GM12878 (cell line): ENCODE measurements around the gene SIDT1. TPM values are rescaled to one million over a fixed set of nuclear protein-coding genes. Genes with fewer than 3 reads are reported as not detected.

Experiments used
- ATAC-seq: fragments of 200-7000 bp; cut with Tn5 transposase; 3 replicates; pipeline ENCODE4 v1.9.1; 2020; ENCODE audit warnings: mild to moderate bottlenecking, moderate library complexity
- BruUV-seq: library from RNA; stranded (reverse); fragments of 400-500 nt; replicated peaks from 2 replicates; lab custom pipeline; 2021; lab: Mats Ljungman, UMichigan
- CTCF ChIA-PET: fragments of 300-600 bp; sonication (Branson Sonifier 250); formaldehyde crosslinking; extraction: SDS; loops from one replicate; lab custom pipeline; 2021; ENCODE audit warnings: inconsistent platforms; lab: Yijun Ruan, JAX
- POLR2A ChIA-PET: fragments of 350-600 bp; formaldehyde crosslinking; extraction: SDS; loops from one replicate; lab custom pipeline; 2021; ENCODE audit warnings: inconsistent platforms; lab: Charles Lee
- RAD21 ChIA-PET: fragments of 300-600 bp; sonication (Branson Sonifier 250); formaldehyde crosslinking; loops from one replicate; lab custom pipeline; 2023; ENCODE audit warnings: antibody characterized with exemption; ENCODE audit not compliant: unreplicated experiment; lab: Charles Lee
- SMC1A ChIA-PET: fragments of 300-600 bp; sonication (Branson Sonifier 250); formaldehyde crosslinking; loops from one replicate; lab custom pipeline; 2023; ENCODE audit not compliant: unreplicated experiment, uncharacterized antibody; lab: Charles Lee
- DNase-seq: peaks from one replicate; pipeline ENCODE4 v3.0.0-alpha.2; 2011; ENCODE audit warnings: low read depth, low spot score
- FAIRE-seq: peaks from 3 replicates; lab custom pipeline; 2011; peaks lifted over from hg19 to GRCh38; lab: Jason Lieb, UNC
- H2AFZ ChIP-seq: 2 replicates; pipeline ENCODE4 v1.6.0; 2011; ENCODE audit warnings: low read depth, low read length, control low read depth; ENCODE audit not compliant: control insufficient read depth
- H3K27ac ChIP-seq: 2 replicates; pipeline ENCODE4 v1.5.1; 2011; ENCODE audit warnings: control low read depth; ENCODE audit not compliant: control insufficient read depth, insufficient read depth
- H3K27me3 ChIP-seq, 2 experiments: replicated peaks in 1 of 2; 2 replicates each; pipeline versions ENCODE4 v1.6.0 to v1.6.1; 2011; ENCODE audit warnings: low read length in 1 of 2; ENCODE audit not compliant: control insufficient read depth in 2 of 2, insufficient read depth in 2 of 2
- H3K36me3 ChIP-seq, 2 experiments: 2 replicates each; pipeline ENCODE4 v1.5.1; 2011; ENCODE audit warnings: low read length in 1 of 2; ENCODE audit not compliant: control insufficient read depth in 2 of 2, insufficient read depth in 2 of 2
- H3K4me1 ChIP-seq: 2 replicates; pipeline ENCODE4 v1.6.1; 2011; ENCODE audit warnings: mild to moderate bottlenecking, low read length, moderate library complexity, mixed read lengths; ENCODE audit not compliant: control insufficient read depth, insufficient read depth
- H3K4me2 ChIP-seq: 2 replicates; pipeline ENCODE4 v1.6.0; 2011; ENCODE audit warnings: control low read depth; ENCODE audit not compliant: control insufficient read depth, insufficient read depth
- H3K4me3 ChIP-seq: fragments of 200-600 bp; sonication (generic); 2 replicates; pipeline ENCODE4 v1.5.1; 2016
- H3K79me2 ChIP-seq: 2 replicates; pipeline ENCODE4 v1.6.0; 2011; ENCODE audit warnings: low read length; ENCODE audit not compliant: control insufficient read depth, insufficient read depth
- H3K9ac ChIP-seq: 2 replicates; pipeline ENCODE4 v1.8.0; 2011; ENCODE audit warnings: low read length, control low read depth, mixed read lengths; ENCODE audit not compliant: control insufficient read depth, insufficient read depth
- H3K9me3 ChIP-seq: replicated peaks from 3 replicates; pipeline ENCODE4 v1.5.1; 2011; ENCODE audit warnings: mild to moderate bottlenecking, low read length; ENCODE audit not compliant: control insufficient read depth, insufficient read depth
- H4K20me1 ChIP-seq: 2 replicates; pipeline ENCODE4 v1.6.0; 2011; ENCODE audit not compliant: control insufficient read depth, insufficient read depth
- BRCA1 ChIP-seq: IDR thresholded peaks from 2 replicates; pipeline ENCODE4 v1.6.1; 2011; ENCODE audit warnings: low read depth, low read length, improper control_type of control experiment
- CBFB ChIP-seq: IDR thresholded peaks from 2 replicates; pipeline ENCODE4 v1.6.1; 2016; ENCODE audit warnings: antibody characterized with exemption, low read depth
- CHD1 ChIP-seq: IDR thresholded peaks from 2 replicates; pipeline ENCODE4 v1.6.1; 2012; ENCODE audit warnings: low read depth, low read length, improper control_type of control experiment
- HDAC2 ChIP-seq: fragments of 200-600 bp; sonication (generic); IDR thresholded peaks from 2 replicates; pipeline ENCODE4 v1.6.1; 2017
- IKZF2 ChIP-seq, 2 experiments: fragments of 450-650 bp; IDR thresholded peaks; 2 replicates each; pipeline ENCODE4 v1.6.1; 2017; ENCODE audit warnings: mild to moderate bottlenecking in 2 of 2, moderate library complexity in 2 of 2
- MTA2 ChIP-seq: fragments of 450-650 bp; IDR thresholded peaks from 2 replicates; pipeline ENCODE4 v1.6.1; 2016; ENCODE audit warnings: low read depth, mild to moderate bottlenecking, moderate library complexity
- NR2F1 ChIP-seq: fragments of 450-650 bp; conservative IDR thresholded peaks from 2 replicates; pipeline ENCODE4 v1.6.1; 2017; ENCODE audit warnings: mild to moderate bottlenecking
- RELB ChIP-seq: fragments of 450-650 bp; IDR thresholded peaks from 2 replicates; pipeline ENCODE4 v1.6.1; 2017; ENCODE audit warnings: low read depth, mild to moderate bottlenecking, moderate library complexity
- TBL1XR1 ChIP-seq: IDR thresholded peaks from 2 replicates; pipeline ENCODE4 v1.6.1; 2012; ENCODE audit warnings: low read depth, low read length, improper control_type of control experiment
- USF1 ChIP-seq: IDR thresholded peaks from 2 replicates; pipeline ENCODE4 v1.6.1; 2011; ENCODE audit warnings: borderline replicate concordance, low read depth, mild to moderate bottlenecking, moderate library complexity, mixed read lengths, low read length; ENCODE audit not compliant: insufficient read depth; ENCODE audit errors: extremely low read length
- ZBTB33 ChIP-seq: fragments of 450-650 bp; IDR thresholded peaks from 2 replicates; pipeline ENCODE4 v1.6.1; 2017; ENCODE audit warnings: mild to moderate bottlenecking
- ZSCAN29 ChIP-seq: fragments of 450-650 bp; IDR thresholded peaks from 2 replicates; pipeline ENCODE4 v1.6.1; 2017; ENCODE audit warnings: mild to moderate bottlenecking, moderate library complexity
- WGBS: methylation state at CpG from one replicate; pipeline ENCODE4 v1.1.6; 2016; ENCODE audit warnings: low lambda C conversion rate; ENCODE audit not compliant: insufficient replicate concordance, insufficient coverage; ENCODE audit errors: missing lambda C conversion rate; 5-methylcytosine and 5-hydroxymethylcytosine counted together
- in situ Hi-C: fragments of 300-500 bp; cut with MboI; formaldehyde crosslinking; loops from 9 replicates; pipeline ENCODE4 v1.14.3; 2018; ENCODE audit warnings: mixed read lengths
- intact Hi-C: fragments of 100-400 bp; cut with micrococcal nuclease; formaldehyde crosslinking; loops from one replicate; pipeline ENCODE4 v1.14.2; 2022; ENCODE audit not compliant: unreplicated experiment
- polyA plus RNA-seq, 11 experiments: library from polyadenylated mRNA; depleted of rRNA in 4 of 11; unstranded in 6 of 11; stranded (reverse) in 5 of 11; fragments of >200 nt; fragmentation: Nextera tagmentation in 4 of 11; fragmentation: Illumina TruSeq in 1 of 11; extraction: Ambion mirVana in 4 of 11; extraction: Trizol in 1 of 11; gene quantifications; 1 replicate in 1 of 11; 2 replicates in 10 of 11; pipeline versions ENCODE4 v1.2.1 to v1.2.3, GENCODE V29; 2011 to 2016; ENCODE audit warnings: inconsistent platforms in 2 of 11, missing spikeins in 2 of 11, low read depth in 1 of 11
- total RNA-seq, 4 experiments: library from RNA; depleted of rRNA in 3 of 4; stranded (reverse); fragments of >200 nt in 3 of 4; fragmentation: Illumina TruSeq in 1 of 4; extraction: Trizol in 1 of 4; gene quantifications; 2 replicates each; pipeline versions ENCODE4 v1.2.1 to v1.2.3, GENCODE V29; 2013 to 2021
- TF ChIP-seq, protein P1 (sequence below): fragments of 450-650 bp; IDR thresholded peaks from 2 replicates; pipeline ENCODE4 v1.6.1; 2017; ENCODE audit warnings: mild to moderate bottlenecking, moderate library complexity

Gene SIDT1
- total and polyA plus RNA-seq, 10 of the 15 experiments (the other 5 are each of a cell fraction or from before 2014, with no cell fraction given) = 3.0 to 45.0 (median 26.6) TPM

DNA sequence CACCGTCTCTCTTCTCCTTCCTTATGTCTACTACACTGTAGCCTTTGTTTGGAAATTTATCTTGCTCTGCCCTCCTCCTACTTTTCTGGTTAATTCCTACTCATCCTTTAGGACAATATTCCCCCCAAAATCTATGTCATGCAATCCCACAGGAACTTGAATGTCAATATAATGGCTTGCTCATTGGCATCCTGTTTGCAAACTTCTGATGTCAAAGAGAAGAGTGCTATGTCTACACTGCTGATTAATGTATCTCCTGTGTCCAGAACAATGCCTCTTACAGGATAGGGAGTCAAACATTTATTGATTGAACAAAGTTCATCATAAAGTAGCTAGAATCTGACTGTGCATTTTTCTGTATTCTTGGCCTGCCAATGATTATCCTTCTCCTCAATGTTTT lies 22.8 kb downstream of the SIDT1 start:
- no peak overlapping the region for H3K9ac ChIP-seq
- BruUV-seq = no TSS peak
- in situ Hi-C loops = no loop called here
- H3K4me2 ChIP-seq = no peak overlapping the region
- SMC1A ChIA-PET = interaction anchor here (0.6 to 8.6 kb wide), 13 partner anchors 8 to 187 kb away, joined by 3 to 85 read pairs (median 3); no protein-coding TSS in a partner anchor
- H3K4me1 ChIP-seq = no peaks in the 10 kb centered on the region; the same call in 1 of the 2 replicates
- H2AFZ ChIP-seq = no peak overlapping the region
- no peak overlapping the region for H3K27ac ChIP-seq
- no peak for DNase-seq
- H4K20me1 ChIP-seq = no peaks in the 10 kb centered on the region
- RAD21 ChIA-PET = interaction anchor here (0.6 to 4.2 kb wide), 5 partner anchors 22 to 62 kb away, joined by 3 to 17 read pairs (median 5); partner anchors contain the start of gene SPICE1
- peaks cover 63% of the 10 kb centered on the region for H3K79me2 ChIP-seq
- POLR2A ChIA-PET = interaction anchor here (0.7 to 3.6 kb wide), 4 partner anchors 19 to 216 kb away, joined by 3 to 11 read pairs (median 6); partner anchors contain the start of gene SPICE1
- intact Hi-C loops = no loop called here
- no peaks in the 10 kb centered on the region; the same call in 2 of the 3 replicates for H3K9me3 ChIP-seq
- H3K36me3 ChIP-seq = peaks cover 0 to 15% of the 10 kb centered on the region in 2 experiments; a peak in 1 of 4 replicates
- no peak overlapping the region for H3K4me3 ChIP-seq
- no peaks in the 10 kb centered on the region for H3K27me3 ChIP-seq
- WGBS = 100% methylated on average over 1 of the region's 1 CpG
- CTCF ChIA-PET = interaction anchor here (1.2 to 9.2 kb wide), 10 partner anchors 8 to 187 kb away, joined by 3 to 102 read pairs (median 6); partner anchors contain the start of gene SPICE1
- no peak for FAIRE-seq
- ATAC-seq = no peak
- no peak for TF ChIP-seq IKZF2 (IDR thresholded peaks at IDR 0.05)
- no peak for TF ChIP-seq ZSCAN29
- TF ChIP-seq, protein P1, sequence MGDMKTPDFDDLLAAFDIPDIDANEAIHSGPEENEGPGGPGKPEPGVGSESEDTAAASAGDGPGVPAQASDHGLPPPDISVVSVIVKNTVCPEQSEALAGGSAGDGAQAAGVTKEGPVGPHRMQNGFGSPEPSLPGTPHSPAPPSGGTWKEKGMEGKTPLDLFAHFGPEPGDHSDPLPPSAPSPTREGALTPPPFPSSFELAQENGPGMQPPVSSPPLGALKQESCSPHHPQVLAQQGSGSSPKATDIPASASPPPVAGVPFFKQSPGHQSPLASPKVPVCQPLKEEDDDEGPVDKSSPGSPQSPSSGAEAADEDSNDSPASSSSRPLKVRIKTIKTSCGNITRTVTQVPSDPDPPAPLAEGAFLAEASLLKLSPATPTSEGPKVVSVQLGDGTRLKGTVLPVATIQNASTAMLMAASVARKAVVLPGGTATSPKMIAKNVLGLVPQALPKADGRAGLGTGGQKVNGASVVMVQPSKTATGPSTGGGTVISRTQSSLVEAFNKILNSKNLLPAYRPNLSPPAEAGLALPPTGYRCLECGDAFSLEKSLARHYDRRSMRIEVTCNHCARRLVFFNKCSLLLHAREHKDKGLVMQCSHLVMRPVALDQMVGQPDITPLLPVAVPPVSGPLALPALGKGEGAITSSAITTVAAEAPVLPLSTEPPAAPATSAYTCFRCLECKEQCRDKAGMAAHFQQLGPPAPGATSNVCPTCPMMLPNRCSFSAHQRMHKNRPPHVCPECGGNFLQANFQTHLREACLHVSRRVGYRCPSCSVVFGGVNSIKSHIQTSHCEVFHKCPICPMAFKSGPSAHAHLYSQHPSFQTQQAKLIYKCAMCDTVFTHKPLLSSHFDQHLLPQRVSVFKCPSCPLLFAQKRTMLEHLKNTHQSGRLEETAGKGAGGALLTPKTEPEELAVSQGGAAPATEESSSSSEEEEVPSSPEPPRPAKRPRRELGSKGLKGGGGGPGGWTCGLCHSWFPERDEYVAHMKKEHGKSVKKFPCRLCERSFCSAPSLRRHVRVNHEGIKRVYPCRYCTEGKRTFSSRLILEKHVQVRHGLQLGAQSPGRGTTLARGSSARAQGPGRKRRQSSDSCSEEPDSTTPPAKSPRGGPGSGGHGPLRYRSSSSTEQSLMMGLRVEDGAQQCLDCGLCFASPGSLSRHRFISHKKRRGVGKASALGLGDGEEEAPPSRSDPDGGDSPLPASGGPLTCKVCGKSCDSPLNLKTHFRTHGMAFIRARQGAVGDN = no peak
- no peak for TF ChIP-seq USF1
- TF ChIP-seq CBFB = no peak
- no peak for TF ChIP-seq HDAC2
- TF ChIP-seq MTA2 = no peak
- no peak for TF ChIP-seq RELB
- no peak for TF ChIP-seq TBL1XR1
- TF ChIP-seq NR2F1 = no peak
- no peak for TF ChIP-seq ZBTB33
- TF ChIP-seq BRCA1 = no peak
- TF ChIP-seq CHD1 = no peak
